ENCODE data around the gene TMEM171. TPM values are rescaled to one million over a fixed set of nuclear protein-coding genes. Genes with fewer than 3 reads are reported as not detected.

TMEM171 gene
- total and polyA plus RNA-seq, 4 donors = 0.13 TPM; not detected in 3

- DNase-seq (no peak), ATAC-seq (ENCODE audit: low FRiP score) (no peak)
- 86% methylated on average over 2 of the region's 2 CpGs for WGBS, 2 donors
- H3K36me3 ChIP-seq (ENCODE audit: control insufficient read depth in 1 of 2, insufficient read depth in 2 of 2, low read length in 1 of 2) = no peaks in the 10 kb centered on the region
- H3K27ac ChIP-seq (ENCODE audit: low read depth in 1 of 2, low read length in 2 of 2) = no peak overlapping the region
- peaks cover 6% of the 10 kb centered on the region for H3K9me3 ChIP-seq (ENCODE audit: control insufficient read depth, low read length)
- no peaks in the 10 kb centered on the region for H3K4me1 ChIP-seq (ENCODE audit: control insufficient read depth in 1 of 2, insufficient read depth in 2 of 2, low read length in 2 of 2)
- H3K4me3 ChIP-seq (ENCODE audit: low read length in 2 of 2) = no peak overlapping the region
- intact Hi-C loops (cut with DNase I) = no loop called here
- no peaks in the 10 kb centered on the region for H3K27me3 ChIP-seq (ENCODE audit: control insufficient read depth in 1 of 2, insufficient read depth in 2 of 2, low read length in 1 of 2)
Observed at GRCh38 chr5:73116506-73116905, 3.9 kb upstream of the TMEM171 start.

- peak in 1 of 2 donors; percentile 47 for DNase-seq
- ATAC-seq (ENCODE audit: low FRiP score) = no peak
Observed at GRCh38 chr5:73117088-73117740, 3.2 kb upstream of the TMEM171 start.

GRCh38 chr5:73118391-73118973 lies 1.9 kb upstream of the TMEM171 start:
- no peak for DNase-seq
- H3K4me3 ChIP-seq (ENCODE audit: low read length in 2 of 2) = no peak overlapping the region
- peaks cover 6% of the 10 kb centered on the region for H3K9me3 ChIP-seq (ENCODE audit: control insufficient read depth, low read length)
- H3K27ac ChIP-seq (ENCODE audit: low read depth in 1 of 2, low read length in 2 of 2) = no peak overlapping the region
- WGBS, 2 donors = 91 to 93% methylated on average over 5 of the region's 5 CpGs
- no peak for ATAC-seq (ENCODE audit: low FRiP score)
- H3K4me1 ChIP-seq (ENCODE audit: control insufficient read depth in 1 of 2, insufficient read depth in 2 of 2, low read length in 2 of 2) = no peaks in the 10 kb centered on the region
- H3K27me3 ChIP-seq (ENCODE audit: control insufficient read depth in 1 of 2, insufficient read depth in 2 of 2, low read length in 1 of 2) = no peaks in the 10 kb centered on the region
- no peaks in the 10 kb centered on the region for H3K36me3 ChIP-seq (ENCODE audit: control insufficient read depth in 1 of 2, insufficient read depth in 2 of 2, low read length in 1 of 2)
- intact Hi-C loops (cut with DNase I) = no loop called here

More at GRCh38 chr5:73117088-73117740, 3.2 kb upstream of the TMEM171 start:
- no peak overlapping the region for H3K4me3 ChIP-seq (ENCODE audit: low read length in 2 of 2)
- no peaks in the 10 kb centered on the region for H3K4me1 ChIP-seq (ENCODE audit: control insufficient read depth in 1 of 2, insufficient read depth in 2 of 2, low read length in 2 of 2)
- no peaks in the 10 kb centered on the region for H3K36me3 ChIP-seq (ENCODE audit: control insufficient read depth in 1 of 2, insufficient read depth in 2 of 2, low read length in 1 of 2)
- H3K9me3 ChIP-seq (ENCODE audit: control insufficient read depth, low read length) = peaks cover 6% of the 10 kb centered on the region
- no peak overlapping the region for H3K27ac ChIP-seq (ENCODE audit: low read depth in 1 of 2, low read length in 2 of 2)
- intact Hi-C loops (cut with DNase I) = no loop called here
- WGBS, 2 donors = 84 to 87% methylated on average over 3 of the region's 3 CpGs
- H3K27me3 ChIP-seq (ENCODE audit: control insufficient read depth in 1 of 2, insufficient read depth in 2 of 2, low read length in 1 of 2) = no peaks in the 10 kb centered on the region

- 53 to 56% methylated on average over 37 to 40 of the region's 40 CpGs for WGBS, 2 donors
- H3K4me3 ChIP-seq (ENCODE audit: low read length in 2 of 2) = no peak overlapping the region
- no peaks in the 10 kb centered on the region for H3K27me3 ChIP-seq (ENCODE audit: control insufficient read depth in 1 of 2, insufficient read depth in 2 of 2, low read length in 1 of 2)
- H3K27ac ChIP-seq (ENCODE audit: low read depth in 1 of 2, low read length in 2 of 2) = no peak overlapping the region
- H3K36me3 ChIP-seq (ENCODE audit: control insufficient read depth in 1 of 2, insufficient read depth in 2 of 2, low read length in 1 of 2) = no peaks in the 10 kb centered on the region
- DNase-seq = no peak
- H3K9me3 ChIP-seq (ENCODE audit: control insufficient read depth, low read length) = peaks cover 6% of the 10 kb centered on the region
- intact Hi-C loops (cut with DNase I) = no loop called here
- ATAC-seq (ENCODE audit: low FRiP score) = peak; percentile 56
- no peaks in the 10 kb centered on the region for H3K4me1 ChIP-seq (ENCODE audit: control insufficient read depth in 1 of 2, insufficient read depth in 2 of 2, low read length in 2 of 2)
Observed at GRCh38 chr5:73119451-73120157, 771 bp upstream of the TMEM171 start.

GRCh38 chr5:73121119-73121463 lies 716 bp downstream of the TMEM171 start:
- Histone ChIP-seq H3K36me3 (ENCODE audit: control insufficient read depth in 1 of 2, insufficient read depth in 2 of 2, low read length in 1 of 2) (no peaks in the 10 kb centered on the region), H3K4me1 (ENCODE audit: control insufficient read depth in 1 of 2, insufficient read depth in 2 of 2, low read length in 2 of 2) (no peaks in the 10 kb centered on the region), H3K9me3 (ENCODE audit: control insufficient read depth, low read length) (peaks cover 4% of the 10 kb centered on the region), H3K4me3 (ENCODE audit: low read length in 2 of 2) (no peak overlapping the region), H3K27ac (ENCODE audit: low read depth in 1 of 2, low read length in 2 of 2) (no peak overlapping the region), H3K27me3 (ENCODE audit: control insufficient read depth in 1 of 2, insufficient read depth in 2 of 2, low read length in 1 of 2) (no peaks in the 10 kb centered on the region)
- WGBS, 2 donors = 28 to 35% methylated on average over 6 of the region's 6 CpGs
- ATAC-seq (ENCODE audit: low FRiP score) (no peak), DNase-seq (no peak)
- intact Hi-C loops (cut with DNase I) = no loop called here

GRCh38 chr5:73122875-73123810 lies 2.8 kb downstream of the TMEM171 start:
- WGBS, 2 donors = 75 to 77% methylated on average over 19 of the region's 19 CpGs
- no peaks in the 10 kb centered on the region for H3K9me3 ChIP-seq (ENCODE audit: control insufficient read depth, low read length)
- intact Hi-C loops (cut with DNase I) = no loop called here
- H3K27me3 ChIP-seq (ENCODE audit: control insufficient read depth in 1 of 2, insufficient read depth in 2 of 2, low read length in 1 of 2) = no peaks in the 10 kb centered on the region
- no peak for ATAC-seq (ENCODE audit: low FRiP score)
- H3K4me1 ChIP-seq (ENCODE audit: control insufficient read depth in 1 of 2, insufficient read depth in 2 of 2, low read length in 2 of 2) = no peaks in the 10 kb centered on the region
- no peak overlapping the region for H3K27ac ChIP-seq (ENCODE audit: low read depth in 1 of 2, low read length in 2 of 2)
- H3K4me3 ChIP-seq (ENCODE audit: low read length in 2 of 2) = no peak overlapping the region
- no peak for DNase-seq
- H3K36me3 ChIP-seq (ENCODE audit: control insufficient read depth in 1 of 2, insufficient read depth in 2 of 2, low read length in 1 of 2) = no peaks in the 10 kb centered on the region

GRCh38 chr5:73125289-73125688 lies 4.9 kb downstream of the TMEM171 start:
- WGBS, 2 donors = 85 to 88% methylated on average over 4 of the region's 4 CpGs
- Histone ChIP-seq H3K4me3 (ENCODE audit: low read length in 2 of 2) (no peak overlapping the region), H3K4me1 (ENCODE audit: control insufficient read depth in 1 of 2, insufficient read depth in 2 of 2, low read length in 2 of 2) (no peaks in the 10 kb centered on the region), H3K9me3 (ENCODE audit: control insufficient read depth, low read length) (no peaks in the 10 kb centered on the region), H3K27me3 (ENCODE audit: control insufficient read depth in 1 of 2, insufficient read depth in 2 of 2, low read length in 1 of 2) (no peaks in the 10 kb centered on the region), H3K36me3 (ENCODE audit: control insufficient read depth in 1 of 2, insufficient read depth in 2 of 2, low read length in 1 of 2) (no peaks in the 10 kb centered on the region), H3K27ac (ENCODE audit: low read depth in 1 of 2, low read length in 2 of 2) (no peak overlapping the region)
- ATAC-seq (ENCODE audit: low FRiP score) (no peak), DNase-seq (no peak)
- intact Hi-C loops (cut with DNase I) = no loop called here

- WGBS, 2 donors = 93 to 94% methylated on average over 4 of the region's 4 CpGs
- ATAC-seq (ENCODE audit: low FRiP score) (no peak), DNase-seq (no peak)
- Histone ChIP-seq H3K27ac (ENCODE audit: low read depth in 1 of 2, low read length in 2 of 2) (no peak overlapping the region), H3K4me1 (ENCODE audit: control insufficient read depth in 1 of 2, insufficient read depth in 2 of 2, low read length in 2 of 2) (no peaks in the 10 kb centered on the region), H3K36me3 (ENCODE audit: control insufficient read depth in 1 of 2, insufficient read depth in 2 of 2, low read length in 1 of 2) (no peaks in the 10 kb centered on the region), H3K27me3 (ENCODE audit: control insufficient read depth in 1 of 2, insufficient read depth in 2 of 2, low read length in 1 of 2) (no peaks in the 10 kb centered on the region), H3K4me3 (ENCODE audit: low read length in 2 of 2) (no peak overlapping the region), H3K9me3 (ENCODE audit: control insufficient read depth, low read length) (no peaks in the 10 kb centered on the region)
- intact Hi-C loops (cut with DNase I) = no loop called here
Observed at GRCh38 chr5:73126381-73126780, 6.0 kb downstream of the TMEM171 start.
